OCI-LY7 (cell line): ENCODE measurements around the gene RAB11FIP4. TPM values are rescaled to one million over a fixed set of nuclear protein-coding genes. Genes with fewer than 3 reads are reported as not detected.

Experiments used
- BruUV-seq: library from RNA; stranded (reverse); fragments of 400-500 nt; replicated peaks from 2 replicates; lab custom pipeline; 2021; lab: Mats Ljungman, UMichigan
- CTCF ChIA-PET: fragments of 300-600 bp; sonication (Branson Sonifier 250); formaldehyde crosslinking; loops from one replicate; lab custom pipeline; 2022; ENCODE audit warnings: antibody characterized with exemption; ENCODE audit not compliant: unreplicated experiment; lab: Charles Lee
- POLR2A ChIA-PET: fragments of 300-600 bp; sonication (Branson Sonifier 250); formaldehyde crosslinking; loops from one replicate; lab custom pipeline; 2022; ENCODE audit warnings: antibody characterized with exemption; lab: Charles Lee
- DNase-seq: peaks from one replicate; pipeline ENCODE4 v3.0.0-alpha.2; 2015; ENCODE audit warnings: low spot score
- H2AFZ ChIP-seq: fragments of 200-600 bp; sonication (generic), shearing (Covaris generic); 2 replicates; pipeline ENCODE4 v1.6.1; 2014; ENCODE audit warnings: mild to moderate bottlenecking, antibody characterized with exemption, low read length, moderate library complexity
- H3K27ac ChIP-seq: fragments of 200-600 bp; sonication (generic); 2 replicates; pipeline ENCODE4 v1.5.1; 2014; ENCODE audit warnings: mixed run types, low read depth, mild to moderate bottlenecking, moderate library complexity, low read length, inconsistent platforms; ENCODE audit not compliant: poor library complexity, severe bottlenecking
- H3K36me3 ChIP-seq: fragments of 200-600 bp; sonication (generic); 2 replicates; pipeline ENCODE4 v1.6.1; 2014; ENCODE audit warnings: mild to moderate bottlenecking, antibody characterized with exemption, low read length, moderate library complexity, mixed read lengths; ENCODE audit not compliant: insufficient read depth
- H3K4me1 ChIP-seq: fragments of 200-600 bp; sonication (generic); 2 replicates; pipeline ENCODE4 v1.5.1; 2014; ENCODE audit warnings: mild to moderate bottlenecking, low read length; ENCODE audit not compliant: insufficient read depth, poor library complexity, severe bottlenecking
- H3K4me2 ChIP-seq: fragments of 200-600 bp; sonication (generic); 2 replicates; pipeline ENCODE4 v1.6.1; 2014; ENCODE audit warnings: mild to moderate bottlenecking, low read length
- H3K4me3 ChIP-seq: fragments of 200-600 bp; sonication (generic); 2 replicates; pipeline ENCODE4 v1.5.1; 2014; ENCODE audit warnings: mild to moderate bottlenecking, low read depth, low read length; ENCODE audit not compliant: poor library complexity, severe bottlenecking
- H3K79me2 ChIP-seq: fragments of 200-600 bp; sonication (generic); 2 replicates; pipeline ENCODE4 v1.6.1; 2016; ENCODE audit warnings: low read depth, mild to moderate bottlenecking, low read length, moderate library complexity, mixed read lengths; ENCODE audit not compliant: insufficient read depth
- H3K9me2 ChIP-seq: fragments of 200-600 bp; sonication (generic); 2 replicates; pipeline ENCODE4 v1.6.1; 2016; ENCODE audit warnings: mild to moderate bottlenecking, low read length, mixed read lengths; ENCODE audit not compliant: insufficient read depth
- H3K9me3 ChIP-seq: fragments of 200-600 bp; sonication (generic); 2 replicates; pipeline ENCODE4 v1.6.1; 2014; ENCODE audit warnings: mild to moderate bottlenecking, mixed run types, low read length, mixed read lengths
- H4K20me1 ChIP-seq: fragments of 200-600 bp; sonication (generic); 2 replicates; pipeline ENCODE4 v1.6.1; 2014; ENCODE audit warnings: mild to moderate bottlenecking, antibody characterized with exemption, low read length, moderate library complexity, mixed read lengths; ENCODE audit not compliant: insufficient read depth
- EZH2phosphoT487 ChIP-seq: fragments of 200-600 bp; sonication (generic); IDR thresholded peaks from 2 replicates; pipeline ENCODE4 v1.6.1; 2018; ENCODE audit warnings: low read depth, borderline replicate concordance, mild to moderate bottlenecking, mixed run types, antibody characterized with exemption, low read length, moderate library complexity, mixed read lengths
- intact Hi-C: fragments of 100-400 bp; cut with micrococcal nuclease; formaldehyde crosslinking; loops from one replicate; pipeline ENCODE4 v1.10.0; 2022; ENCODE audit not compliant: unreplicated experiment
- total RNA-seq, 2 experiments: library from RNA; depleted of rRNA in 1 of 2; stranded (reverse); fragments of >200 nt in 1 of 2; shearing (Covaris generic) in 1 of 2; gene quantifications; 2 replicates each; pipeline ENCODE4 v1.2.3, GENCODE V29; 2014 to 2022
- TF ChIP-seq, protein P1 (sequence below): fragments of 200-600 bp; sonication (generic); conservative IDR thresholded peaks from 2 replicates; pipeline ENCODE4 v1.5.1; 2014; ENCODE audit warnings: mild to moderate bottlenecking, antibody characterized with exemption, low read length, moderate library complexity, mixed read lengths

Gene RAB11FIP4
- total RNA-seq, 2 experiments from 2014 or later, result 5.8 to 15.0 TPM

DNA sequence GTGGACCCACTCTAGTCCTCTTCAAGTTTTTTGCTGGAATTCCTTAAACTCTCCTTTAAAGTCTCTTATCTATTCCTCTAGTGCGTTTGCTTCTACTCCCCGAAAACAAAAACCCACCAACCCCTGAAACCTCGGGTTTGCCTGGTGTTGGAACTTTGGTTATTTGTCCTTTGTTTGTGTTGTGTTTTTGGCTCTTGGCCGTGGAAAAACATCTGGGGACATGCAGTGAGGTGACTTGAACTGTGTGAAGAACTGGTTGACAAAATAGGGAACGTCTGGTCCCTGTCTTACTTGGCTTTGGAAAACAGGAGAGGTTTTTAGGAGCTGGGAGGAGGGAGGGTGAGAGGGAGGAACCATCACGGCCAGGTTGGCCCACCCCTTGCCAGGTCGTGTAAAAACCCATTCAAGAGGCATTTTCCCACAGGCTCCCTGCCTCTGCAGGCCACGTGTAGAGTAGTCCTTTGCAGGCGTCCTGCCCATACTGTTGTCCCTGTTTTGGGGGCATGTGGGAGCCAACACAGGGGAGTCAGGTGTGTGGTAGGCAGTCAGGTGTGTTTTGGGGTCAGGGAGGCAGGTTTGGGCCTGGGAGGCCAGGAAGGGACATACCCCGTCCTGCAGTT lies 169.3 kb downstream of the RAB11FIP4 start:
- Histone ChIP-seq H3K4me2 (peak overlapping the region; percentile 56; the same call in 1 of the 2 replicates), H3K4me1 (peaks cover 31% of the 10 kb centered on the region), H3K9me3 (no peaks in the 10 kb centered on the region), H3K4me3 (no peak overlapping the region), H4K20me1 (no peaks in the 10 kb centered on the region), H3K27ac (no peak overlapping the region), H3K79me2 (no peaks in the 10 kb centered on the region), H2AFZ (0 out of 2 replicates have a peak overlapping the region, but pooled peaks have one; percentile 7), H3K36me3 (no peaks in the 10 kb centered on the region), H3K9me2 (no peaks in the 10 kb centered on the region)
- TF ChIP-seq EZH2phosphoT487, result no peak
- TF ChIP-seq, protein P1, sequence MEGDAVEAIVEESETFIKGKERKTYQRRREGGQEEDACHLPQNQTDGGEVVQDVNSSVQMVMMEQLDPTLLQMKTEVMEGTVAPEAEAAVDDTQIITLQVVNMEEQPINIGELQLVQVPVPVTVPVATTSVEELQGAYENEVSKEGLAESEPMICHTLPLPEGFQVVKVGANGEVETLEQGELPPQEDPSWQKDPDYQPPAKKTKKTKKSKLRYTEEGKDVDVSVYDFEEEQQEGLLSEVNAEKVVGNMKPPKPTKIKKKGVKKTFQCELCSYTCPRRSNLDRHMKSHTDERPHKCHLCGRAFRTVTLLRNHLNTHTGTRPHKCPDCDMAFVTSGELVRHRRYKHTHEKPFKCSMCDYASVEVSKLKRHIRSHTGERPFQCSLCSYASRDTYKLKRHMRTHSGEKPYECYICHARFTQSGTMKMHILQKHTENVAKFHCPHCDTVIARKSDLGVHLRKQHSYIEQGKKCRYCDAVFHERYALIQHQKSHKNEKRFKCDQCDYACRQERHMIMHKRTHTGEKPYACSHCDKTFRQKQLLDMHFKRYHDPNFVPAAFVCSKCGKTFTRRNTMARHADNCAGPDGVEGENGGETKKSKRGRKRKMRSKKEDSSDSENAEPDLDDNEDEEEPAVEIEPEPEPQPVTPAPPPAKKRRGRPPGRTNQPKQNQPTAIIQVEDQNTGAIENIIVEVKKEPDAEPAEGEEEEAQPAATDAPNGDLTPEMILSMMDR, result no peak
- intact Hi-C loops, result no loop called here
- no TSS peak for BruUV-seq
- no peak for DNase-seq
- CTCF ChIA-PET, result no interaction called here
- POLR2A ChIA-PET, result no interaction called here

DNA sequence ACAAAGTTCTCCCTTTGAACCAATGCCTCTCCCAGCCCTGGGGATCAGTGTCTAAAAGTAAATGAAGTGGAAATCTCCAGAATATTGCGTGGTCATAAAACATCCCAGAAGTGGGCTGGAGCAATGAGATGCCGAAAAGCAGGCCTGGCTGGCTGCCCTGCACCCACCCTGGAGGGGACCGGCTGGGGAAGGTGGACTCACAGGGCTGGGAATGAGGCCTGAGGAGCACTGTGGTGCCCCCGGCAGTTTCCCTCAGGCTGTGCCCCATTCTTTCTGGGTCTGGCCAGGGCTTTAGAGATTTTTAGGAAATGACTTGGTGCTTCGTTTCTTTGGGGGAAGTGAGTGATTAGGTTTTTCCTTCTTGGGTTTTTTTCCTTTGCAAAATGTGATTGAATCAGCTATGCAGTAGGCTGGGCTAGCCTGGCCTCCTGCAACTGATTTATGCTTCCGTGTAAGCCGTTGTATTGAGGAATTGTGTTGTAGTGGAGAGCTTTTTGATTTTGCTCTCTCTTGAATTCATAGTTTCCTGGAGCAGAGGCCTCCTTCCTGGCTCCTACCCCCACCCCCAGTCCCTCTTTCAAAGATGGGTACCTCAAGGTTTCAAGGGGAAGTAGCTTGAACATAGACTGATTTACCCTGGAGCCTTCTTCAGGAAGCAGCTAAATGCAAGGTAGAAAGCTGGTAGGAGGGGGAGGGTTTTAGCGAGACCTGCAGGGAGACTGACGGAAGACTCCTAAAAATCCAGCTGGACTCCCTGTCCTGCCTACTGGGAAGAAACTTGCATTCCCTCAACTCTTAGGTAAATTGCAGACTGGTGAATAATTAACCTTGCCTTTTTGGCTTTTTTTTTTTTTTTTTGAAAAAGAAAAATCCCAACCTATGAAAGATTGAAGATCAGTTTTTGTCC lies 170.2 kb downstream of the RAB11FIP4 start:
- TF ChIP-seq EZH2phosphoT487, result no peak
- TF ChIP-seq, protein P1, result no peak
- Histone ChIP-seq H3K27ac (no peak overlapping the region), H3K4me2 (peak overlapping the region; percentile 56), H3K9me3 (no peaks in the 10 kb centered on the region), H3K4me3 (peak overlapping the region; percentile 20), H3K9me2 (no peaks in the 10 kb centered on the region), H3K4me1 (peaks cover 30% of the 10 kb centered on the region), H4K20me1 (no peaks in the 10 kb centered on the region), H2AFZ (peak overlapping the region; percentile 45; the same call in 1 of the 2 replicates), H3K36me3 (no peaks in the 10 kb centered on the region), H3K79me2 (no peaks in the 10 kb centered on the region)
- CTCF ChIA-PET, result interaction anchor here (1.0 to 1.1 kb wide), 2 partner anchors 17 to 85 kb away, joined by 4 to 6 read pairs; no protein-coding TSS in a partner anchor
- intact Hi-C loops, result no loop called here
- DNase-seq, result peak; percentile 47
- no TSS peak for BruUV-seq
- POLR2A ChIA-PET, result interaction anchor here (0.6 kb wide), 3 partner anchors 242 to 336 kb away, joined by 3 to 4 read pairs (median 3); no protein-coding TSS in a partner anchor
